Motor neuron (in vitro differentiated cells): ENCODE results near the gene MT1H. TPM values are rescaled to one million over a fixed set of nuclear protein-coding genes. Genes with fewer than 3 reads are reported as not detected.
"Not testable (repeated sequence)": the region's sequence is repeated elsewhere in the genome, so short reads cannot be mapped to it uniquely, and the experiment has no call there.

Experiments used
- ATAC-seq, 8 experiments: fragments of 200-7000 bp; cut with Tn5 transposase; replicated peaks in 6 of 8; 2 replicates each; pipeline ENCODE4 v1.8.0; 2021; ENCODE audit warnings: mild to moderate bottlenecking in 8 of 8, moderate library complexity in 8 of 8
- H3K27ac ChIP-seq, 2 donors: fragments of 250-450 bp; sonication (Bioruptor Pico); 2 replicates each; pipeline ENCODE4 v1.9.0; 2021; ENCODE audit warnings: antibody characterized with exemption in 2 of 2, mild to moderate bottlenecking in 2 of 2, moderate library complexity in 1 of 2
- H3K4me1 ChIP-seq, 2 donors: fragments of 250-450 bp; sonication (Bioruptor Pico); replicated peaks in 1 of 2; 2 replicates each; pipeline ENCODE4 v1.6.1; 2021; ENCODE audit warnings: antibody characterized with exemption in 2 of 2, mild to moderate bottlenecking in 2 of 2, moderate library complexity in 1 of 2
- H3K4me3 ChIP-seq, 5 donors: fragments of 250-450 bp; sonication (Bioruptor Pico); 2 replicates each; pipeline ENCODE4 v1.9.0; 2021; ENCODE audit warnings: antibody characterized with exemption in 5 of 5, mild to moderate bottlenecking in 5 of 5, moderate library complexity in 4 of 5
- WGBS, 10 experiments: fragments of 450-650 bp; shearing (Covaris generic); methylation state at CpG; one replicate each; pipeline ENCODE4 v1.0.0; 2022; 5-methylcytosine and 5-hydroxymethylcytosine counted together
- in situ Hi-C, 9 experiments: fragments of 400-800 bp; cut with MboI; loops; one replicate each; pipeline ENCODE4 v1.15.0; 2021; ENCODE audit warnings: low sequenced_read_pairs in 9 of 9, low pct_unique_long_range_greater_than_20kb in 2 of 9; ENCODE audit not compliant: unreplicated experiment in 9 of 9
- total RNA-seq, 8 experiments: library from RNA; unstranded; fragments of 300-600 nt; gene quantifications; 2 replicates each; pipeline versions ENCODE4 v1.2.3 to v1.2.4, GENCODE V29; 2022

The MT1H gene
- total RNA-seq, 8 experiments from 2014 or later, result 0.66 to 9.9 TPM; not detected in 6

DNA sequence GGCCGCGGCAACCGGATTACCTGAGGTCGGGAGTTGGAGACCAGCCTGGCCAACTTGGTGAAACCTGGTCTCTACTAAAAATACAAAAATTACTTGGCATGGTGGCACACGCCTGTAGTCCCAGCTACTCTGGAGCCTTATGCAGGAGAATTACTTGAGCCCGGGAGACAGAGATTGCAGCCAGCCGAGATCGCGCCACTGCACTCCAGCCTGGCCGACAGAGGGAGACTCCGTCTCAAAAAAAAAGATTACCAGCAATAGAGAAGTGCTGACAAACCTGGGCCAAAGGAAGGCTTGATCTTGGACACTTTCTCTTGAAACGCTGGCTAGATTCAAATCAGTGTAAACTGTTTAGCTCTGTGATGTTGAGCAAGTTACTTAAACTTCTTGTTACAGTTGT lies 4.3 kb downstream of the MT1H start:
- in situ Hi-C loops, result no loop called here
- WGBS, 10 experiments, result 0 to 80% (median 40%) methylated on average over 1 to 11 of the region's 12 CpGs; no CpG with 5 or more reads in 3 of the 10 experiments
- no peak overlapping the region for H3K4me3 ChIP-seq
- ATAC-seq, result peak; percentile 52 to 94 (median 70)
- peaks cover 10 to 24% of the 10 kb centered on the region in 2 donors for H3K4me1 ChIP-seq
- H3K27ac ChIP-seq, result no peak overlapping the region

DNA sequence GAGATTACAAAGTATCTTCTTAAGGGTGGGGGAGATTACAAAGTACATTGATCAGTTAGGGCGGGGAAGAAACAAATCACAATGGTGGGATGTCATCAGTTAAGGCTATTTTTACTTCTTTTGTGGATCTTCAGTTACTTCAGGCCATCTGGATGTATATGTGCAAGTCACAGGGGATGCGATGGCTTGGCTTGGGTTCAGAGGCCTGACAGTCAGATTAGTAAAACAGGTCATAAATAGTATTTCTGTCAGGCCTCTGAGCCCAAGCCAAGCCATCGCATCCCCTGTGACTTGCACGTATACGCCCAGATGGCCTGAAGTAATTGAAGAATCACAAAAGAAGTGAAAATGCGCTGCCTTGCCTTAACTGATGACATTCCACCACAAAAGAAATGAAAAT lies 5.0 kb downstream of the MT1H start:
- in situ Hi-C loops, H3K27ac ChIP-seq, H3K4me3 ChIP-seq: not testable (repeated sequence)
- H3K4me1 ChIP-seq, result peaks cover 10 to 21% of the 10 kb centered on the region in 2 donors
- ATAC-seq, result peak in 3 of 8 experiments; percentile 62 to 66 (median 63)
- WGBS, 10 experiments, result 0 to 87% (median 43%) methylated on average over 1 to 3 of the region's 6 CpGs; no CpG with 5 or more reads in 5 of the 10 experiments

DNA sequence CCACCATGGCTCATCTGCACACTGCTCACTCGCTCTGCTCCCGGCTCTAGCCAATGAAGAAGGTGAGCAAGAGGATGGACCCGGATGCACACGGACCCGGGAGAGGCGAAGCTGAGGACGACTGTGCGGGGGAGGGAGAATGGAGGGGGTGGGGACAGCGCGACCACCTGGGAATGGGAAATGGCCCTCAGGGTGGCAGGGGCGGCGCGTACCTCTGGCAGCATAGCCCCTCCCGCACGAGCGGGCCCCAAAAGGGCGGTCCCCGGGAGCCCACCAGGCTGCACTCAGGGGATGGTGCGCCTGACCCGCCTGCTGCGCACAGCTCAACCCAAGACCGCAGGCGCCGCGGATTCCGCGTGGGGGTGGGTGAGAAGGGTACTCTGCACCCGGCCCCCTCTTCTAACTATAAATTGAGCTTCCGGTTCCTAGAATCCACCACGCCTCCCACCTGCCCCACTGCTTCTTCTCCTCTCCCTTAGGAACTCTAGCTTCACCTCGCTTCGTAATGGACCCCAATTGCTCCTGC lies 6.1 kb downstream of the MT1H start:
- Histone ChIP-seq H3K4me1 (peaks cover 10 to 17% of the 10 kb centered on the region in 2 donors), H3K4me3 (no peak overlapping the region), H3K27ac (no peak overlapping the region)
- in situ Hi-C loops, result loop anchor here in 2 of 9 experiments (25.0 kb wide), 1 partner anchor 963 kb away; no protein-coding TSS in a partner anchor
- 13 to 92% (median 73%) methylated on average over 2 to 4 of the region's 32 CpGs; no CpG with 5 or more reads in 4 of the 10 experiments for WGBS, 10 experiments
- peak in 4 of 8 experiments; percentile 10 to 21 (median 15) for ATAC-seq

DNA sequence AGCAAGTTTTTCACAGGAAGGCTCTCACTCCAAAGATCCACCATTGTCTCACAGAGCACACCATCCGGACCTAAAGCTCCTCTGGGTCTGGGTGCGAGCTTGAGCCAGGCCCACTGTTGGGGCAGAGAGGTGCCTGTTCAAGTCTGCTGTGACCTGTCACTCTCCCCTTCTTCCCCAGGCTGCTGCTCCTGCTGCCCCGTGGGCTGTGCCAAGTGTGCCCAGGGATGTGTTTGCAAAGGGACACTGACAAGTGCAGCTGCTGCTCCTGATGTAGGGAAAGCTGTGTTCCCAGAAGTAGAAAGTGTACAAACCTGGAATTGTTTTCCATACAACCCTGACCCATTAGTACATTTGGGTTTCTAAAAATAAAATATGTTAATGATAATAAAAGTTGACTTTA lies 7.9 kb downstream of the MT1H start:
- in situ Hi-C loops, result loop anchor here in 2 of 9 experiments (25.0 kb wide), 1 partner anchor 965 kb away; no protein-coding TSS in a partner anchor
- WGBS, 10 experiments, result 10 to 100% (median 63%) methylated on average over 1 to 2 of the region's 3 CpGs; no CpG with 5 or more reads in 4 of the 10 experiments
- no peak overlapping the region for H3K4me3 ChIP-seq
- H3K4me1 ChIP-seq, result peaks cover 16 to 24% of the 10 kb centered on the region in 2 donors
- H3K27ac ChIP-seq, result no peak overlapping the region
- no peak for ATAC-seq

DNA sequence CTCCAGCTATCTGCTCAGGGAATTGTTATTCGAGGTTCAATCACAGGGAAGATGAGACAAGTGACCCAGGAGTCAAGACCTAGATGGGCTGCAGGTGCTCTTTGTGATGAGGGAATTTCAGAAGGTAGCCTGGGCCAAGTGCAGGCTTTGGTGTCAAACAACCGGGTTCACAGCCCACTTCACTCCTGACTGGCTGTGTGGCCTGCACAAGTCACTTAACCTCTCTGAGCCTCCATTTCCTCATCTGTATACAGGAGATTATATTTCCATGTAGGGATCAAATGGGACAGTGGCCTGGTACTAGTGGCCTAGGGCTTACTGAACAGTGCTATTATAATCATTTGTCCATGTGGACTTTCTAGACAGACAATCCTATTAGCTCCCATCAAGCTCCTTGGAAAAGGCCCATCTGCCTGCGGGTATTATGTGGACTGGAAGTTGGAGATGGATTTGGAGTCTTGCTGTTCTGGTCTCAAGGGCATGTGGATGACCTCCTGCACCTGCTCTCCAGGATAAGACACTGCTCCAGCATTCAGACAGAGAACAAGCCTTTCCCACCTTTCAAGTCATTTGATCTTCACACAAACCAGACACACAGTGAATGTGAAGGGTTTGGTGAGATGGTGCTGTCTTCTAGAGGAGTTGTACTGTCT lies 9.6 kb downstream of the MT1H start:
- WGBS, 10 experiments, result 43 to 100% (median 83%) methylated on average over 1 to 2 of the region's 3 CpGs; no CpG with 5 or more reads in 5 of the 10 experiments
- Histone ChIP-seq H3K4me3 (no peak overlapping the region), H3K4me1 (peaks cover 15 to 35% of the 10 kb centered on the region in 2 donors), H3K27ac (no peak overlapping the region)
- in situ Hi-C loops, result loop anchor here in 2 of 9 experiments (25.0 kb wide), 1 partner anchor 967 kb away; no protein-coding TSS in a partner anchor
- ATAC-seq, result no peak

DNA sequence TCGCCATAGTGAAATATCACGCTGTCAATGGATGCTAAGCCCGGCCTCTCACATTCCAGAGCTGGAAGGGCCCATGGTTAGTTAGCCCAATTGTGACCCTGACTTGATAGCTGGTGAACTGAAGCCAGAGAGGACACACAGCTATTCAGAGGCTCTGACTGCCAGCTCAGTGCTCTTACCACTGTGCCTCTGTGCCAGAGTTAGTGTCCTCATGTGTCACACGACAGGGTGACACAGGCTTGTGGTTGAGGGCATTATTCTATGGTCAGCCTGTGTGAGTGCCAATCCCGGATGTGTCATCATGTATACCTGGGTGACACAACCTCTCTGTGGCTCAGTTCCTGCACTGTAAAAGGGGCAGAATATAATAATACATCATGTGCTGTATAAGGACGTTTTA lies 10.2 kb downstream of the MT1H start:
- 21 to 100% (median 65%) methylated on average over 1 to 5 of the region's 6 CpGs; no CpG with 5 or more reads in 3 of the 10 experiments for WGBS, 10 experiments
- Histone ChIP-seq H3K4me3 (no peak overlapping the region), H3K27ac (no peak overlapping the region), H3K4me1 (peaks cover 11 to 31% of the 10 kb centered on the region in 2 donors)
- in situ Hi-C loops, result loop anchor here in 2 of 9 experiments (25.0 kb wide), 1 partner anchor 968 kb away; no protein-coding TSS in a partner anchor
- ATAC-seq, result no peak

DNA sequence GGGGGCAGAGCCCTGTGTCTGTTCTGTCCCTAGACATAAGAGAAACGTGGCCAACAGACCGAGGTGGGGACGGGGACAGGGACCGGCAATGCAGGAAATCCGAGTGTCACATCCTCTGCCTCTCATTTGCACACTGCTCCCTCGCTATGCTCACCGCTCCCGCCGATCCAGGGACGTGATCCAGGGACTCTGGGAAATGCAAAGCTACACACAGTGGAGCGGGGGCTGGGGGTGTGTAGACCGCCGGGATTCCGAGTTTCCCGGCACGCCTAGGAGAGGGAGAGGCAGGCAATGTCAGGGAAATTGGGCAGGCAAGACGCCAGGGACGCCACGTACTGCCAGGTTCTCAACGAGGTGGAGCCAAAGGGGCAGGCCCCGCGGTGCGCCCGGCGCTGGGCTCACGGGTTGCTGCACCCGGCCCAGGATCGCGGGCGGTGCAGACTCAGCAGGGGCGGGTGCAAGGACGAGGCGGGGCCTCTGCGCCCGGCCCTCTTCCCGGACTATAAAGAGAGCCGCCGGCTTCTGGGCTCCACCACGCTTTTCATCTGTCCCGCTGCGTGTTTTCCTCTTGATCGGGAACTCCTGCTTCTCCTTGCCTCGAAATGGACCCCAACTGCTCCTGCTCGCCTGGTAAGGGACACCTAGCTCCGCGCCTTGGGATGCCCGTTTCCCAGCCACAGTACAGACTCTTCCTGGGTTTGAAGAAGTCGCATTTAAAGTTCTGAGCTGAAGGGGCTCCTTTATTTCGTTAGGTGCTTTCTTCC lies 12.5 kb downstream of the MT1H start, which contains the start of gene MT1X:
TSS of gene MT1X (plus strand) at position 532 of the 764 bp plus-strand sequence. CDS start at position 603, 71 bp downstream.
- peak; percentile 96 to 99 (median 98) for ATAC-seq
- peaks cover 7 to 20% of the 10 kb centered on the region in 2 donors for H3K4me1 ChIP-seq
- peak within 1 kb of the TSS; percentile 28 to 44 (median 38) for H3K4me3 ChIP-seq
- peak within 1 kb of the TSS; percentile 75 to 81 for H3K27ac ChIP-seq
- in situ Hi-C loops, result loop anchor here in 2 of 9 experiments (25.0 kb wide), 1 partner anchor 970 kb away; no protein-coding TSS in a partner anchor
- WGBS, 10 experiments, result 0 to 1% (median 0%) methylated on average over 4 to 25 of the region's 49 CpGs; no CpG with 5 or more reads in 4 of the 10 experiments

DNA sequence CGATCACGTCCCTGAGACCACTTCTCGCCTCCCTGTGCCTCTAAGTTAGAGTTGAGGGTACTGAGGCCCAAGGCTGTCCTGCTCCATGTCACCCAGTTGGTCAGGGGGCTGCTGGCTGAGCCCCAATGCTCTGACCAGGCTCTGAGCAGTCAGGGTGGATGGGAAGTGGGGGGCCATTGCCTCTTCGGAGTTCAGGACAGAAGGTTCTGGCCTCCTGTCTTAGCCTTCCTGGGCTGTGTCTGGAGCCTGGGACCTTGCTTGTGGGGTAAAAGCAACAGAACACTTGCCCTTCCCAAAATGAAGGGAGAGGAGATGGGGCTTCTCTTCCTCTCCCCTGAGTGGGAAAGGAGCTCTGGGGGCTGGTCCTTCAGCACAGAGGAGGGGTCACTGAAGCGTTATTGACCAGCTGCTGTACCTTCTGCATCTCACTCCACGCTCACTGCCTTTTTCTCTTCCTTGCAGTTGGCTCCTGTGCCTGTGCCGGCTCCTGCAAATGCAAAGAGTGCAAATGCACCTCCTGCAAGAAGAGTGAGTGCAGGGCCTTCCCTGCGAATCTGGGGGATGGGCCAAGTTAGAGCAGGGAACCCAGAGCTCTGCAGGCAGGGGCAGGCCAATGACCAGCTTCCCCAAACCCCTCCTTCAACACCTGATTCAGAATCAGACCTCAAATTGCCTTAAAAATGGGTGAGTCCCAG lies 13.2 kb downstream of the MT1H start:
- WGBS, 10 experiments, result 0 to 20% (median 10%) methylated on average over 1 to 3 of the region's 8 CpGs; no CpG with 5 or more reads in 3 of the 10 experiments
- H3K4me1 ChIP-seq, result peaks cover 7 to 20% of the 10 kb centered on the region in 2 donors
- ATAC-seq, result peak in 6 of 8 experiments; percentile 2 to 11 (median 5)
- peak overlapping the region; percentile 28 to 44 (median 38) for H3K4me3 ChIP-seq
- in situ Hi-C loops, result loop anchor here in 2 of 9 experiments (25.0 kb wide), 1 partner anchor 971 kb away; no protein-coding TSS in a partner anchor
- no peak overlapping the region for H3K27ac ChIP-seq

DNA sequence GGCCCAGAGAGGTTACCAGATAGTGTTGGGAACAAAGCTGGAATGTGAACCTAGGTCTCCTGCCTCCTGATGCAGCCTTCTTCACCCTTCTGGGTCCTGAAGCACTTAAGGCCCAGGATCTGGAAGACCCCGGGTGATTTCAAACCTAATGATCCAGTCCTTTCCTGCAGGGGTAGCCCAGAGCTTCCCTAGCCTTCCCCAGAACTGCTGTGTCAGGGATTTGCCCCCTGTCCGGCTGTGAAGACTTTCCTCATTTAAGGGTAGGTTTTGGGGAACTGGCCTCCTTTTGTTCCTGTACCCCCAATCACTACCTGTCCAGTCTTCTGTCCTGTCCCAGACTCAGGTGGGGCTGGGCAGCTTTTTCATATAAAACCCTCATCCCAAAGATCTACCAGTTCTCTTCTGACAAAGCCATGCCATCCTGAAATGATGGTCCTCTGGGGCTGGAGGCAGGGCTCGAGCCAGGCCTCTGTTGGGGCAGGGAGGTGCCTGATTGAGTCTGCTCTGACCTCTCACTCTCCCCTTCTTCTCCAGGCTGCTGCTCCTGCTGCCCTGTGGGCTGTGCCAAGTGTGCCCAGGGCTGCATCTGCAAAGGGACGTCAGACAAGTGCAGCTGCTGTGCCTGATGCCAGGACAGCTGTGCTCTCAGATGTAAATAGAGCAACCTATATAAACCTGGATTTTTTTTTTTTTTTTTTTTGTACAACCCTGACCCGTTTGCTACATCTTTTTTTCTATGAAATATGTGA lies 14.0 kb downstream of the MT1H start:
- 40 to 86% (median 80%) methylated on average over 1 to 4 of the region's 5 CpGs; no CpG with 5 or more reads in 1 of the 10 experiments for WGBS, 10 experiments
- H3K27ac ChIP-seq, result no peak overlapping the region
- in situ Hi-C loops, result loop anchor here in 2 of 9 experiments (25.0 kb wide), 1 partner anchor 971 kb away; no protein-coding TSS in a partner anchor
- peaks cover 7 to 20% of the 10 kb centered on the region in 2 donors for H3K4me1 ChIP-seq
- no peak for ATAC-seq
- H3K4me3 ChIP-seq, result peak overlapping the region in 1 of 5 donors; percentile 44

DNA sequence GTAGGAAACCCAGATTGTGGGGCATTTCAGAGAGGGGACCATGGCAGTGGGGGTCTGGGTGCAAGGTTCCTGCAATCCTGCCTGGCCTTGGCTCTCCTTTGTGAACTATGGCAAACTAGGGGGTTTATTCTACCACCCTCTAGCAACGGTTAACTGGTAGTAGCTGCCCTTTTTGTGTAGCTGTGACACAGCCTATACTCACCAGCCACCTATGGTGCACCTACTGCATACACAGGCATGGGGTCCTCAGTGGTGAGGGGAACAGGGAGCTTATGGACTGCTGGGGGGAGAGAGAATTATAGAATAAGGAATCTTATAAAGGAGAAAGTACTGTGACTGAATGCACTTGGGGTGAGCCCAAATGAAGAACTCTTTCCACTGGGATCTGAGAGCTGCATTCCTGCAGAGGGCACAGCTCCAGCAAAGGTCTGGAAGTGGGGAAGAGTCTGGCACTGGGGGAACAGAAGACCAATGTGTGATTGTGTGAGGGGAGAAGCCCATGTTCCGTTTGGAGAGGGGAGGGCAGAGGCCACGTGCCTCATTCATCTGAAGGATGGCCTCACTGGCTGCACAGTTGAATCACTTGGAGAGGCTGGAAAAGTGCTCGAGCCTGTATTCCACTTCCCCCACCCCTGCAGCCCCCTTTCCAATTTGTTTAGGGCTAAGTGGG lies 14.8 kb downstream of the MT1H start:
- H3K27ac ChIP-seq, result no peak overlapping the region
- no peak overlapping the region for H3K4me3 ChIP-seq

More for the DNA sequence above, 14.8 kb downstream of the MT1H start:
- 0 to 100% (median 44%) methylated on average over 1 to 2 of the region's 4 CpGs; no CpG with 5 or more reads in 1 of the 10 experiments for WGBS, 10 experiments
- no peak for ATAC-seq
- in situ Hi-C loops, result loop anchor here in 2 of 9 experiments (25.0 kb wide), 1 partner anchor 972 kb away; no protein-coding TSS in a partner anchor
- H3K4me1 ChIP-seq, result peaks cover 7 to 20% of the 10 kb centered on the region in 2 donors
